ENCODE results near the gene CRISP1.
"Not testable (repeated sequence)": the region's sequence is repeated elsewhere in the genome, so short reads cannot be mapped to it uniquely, and the experiment has no call there.

The CRISP1 gene

GRCh38 chr6:49839957-49840356, 26.4 kb downstream of the CRISP1 start:
- DNase-seq: no peak

DNA sequence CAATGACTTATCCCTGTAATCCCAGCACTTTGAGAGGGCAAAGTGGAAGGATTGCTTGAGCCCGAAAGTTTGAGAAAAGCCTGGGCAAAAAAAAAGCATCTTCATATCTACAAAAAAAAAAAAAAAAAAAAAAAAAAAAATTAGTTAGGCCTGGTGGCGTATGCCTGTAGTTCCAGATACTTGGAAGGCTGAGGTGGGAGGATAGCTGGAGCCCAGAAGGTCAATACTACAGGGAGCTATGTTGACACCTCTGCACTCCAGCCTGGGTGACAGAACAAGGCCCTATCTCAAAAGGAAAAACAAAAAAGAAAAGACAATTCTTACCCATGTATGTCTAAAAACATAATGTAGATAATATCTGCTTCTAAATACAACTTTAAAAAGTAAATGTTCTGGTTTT, 27.2 kb downstream of the CRISP1 start:
- DNase-seq: no peak

DNA sequence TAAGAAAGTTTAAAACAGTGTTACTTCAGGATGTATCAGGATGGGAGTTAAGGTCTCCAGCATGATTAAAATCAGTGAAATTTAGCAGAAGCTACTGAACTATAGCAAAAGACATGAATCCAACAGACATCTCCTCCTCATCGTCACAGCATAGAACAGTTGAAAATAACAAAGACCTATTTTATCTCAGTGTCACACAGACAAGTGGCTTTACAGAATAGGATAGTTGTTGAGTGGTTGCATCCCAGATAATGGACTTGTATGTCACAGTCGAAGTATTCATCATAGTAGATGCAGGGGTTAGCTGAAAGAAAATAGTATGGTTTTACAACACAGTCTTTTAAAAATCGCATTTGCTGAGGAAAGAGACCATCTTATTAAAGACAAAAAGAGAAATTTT, 31.2 kb downstream of the CRISP1 start:
- no peak for DNase-seq

- DNase-seq: no peak
Observed at GRCh38 chr6:49833386-49833785, 32.9 kb downstream of the CRISP1 start.

- no peak for DNase-seq
Observed at GRCh38 chr6:49826743-49827406, 39.5 kb downstream of the CRISP1 start.

GRCh38 chr6:49815166-49815565, 51.2 kb downstream of the CRISP1 start:
- no peak for DNase-seq

- DNase-seq: no peak
Observed at GRCh38 chr6:49813248-49813647, 53.1 kb downstream of the CRISP1 start.

DNA sequence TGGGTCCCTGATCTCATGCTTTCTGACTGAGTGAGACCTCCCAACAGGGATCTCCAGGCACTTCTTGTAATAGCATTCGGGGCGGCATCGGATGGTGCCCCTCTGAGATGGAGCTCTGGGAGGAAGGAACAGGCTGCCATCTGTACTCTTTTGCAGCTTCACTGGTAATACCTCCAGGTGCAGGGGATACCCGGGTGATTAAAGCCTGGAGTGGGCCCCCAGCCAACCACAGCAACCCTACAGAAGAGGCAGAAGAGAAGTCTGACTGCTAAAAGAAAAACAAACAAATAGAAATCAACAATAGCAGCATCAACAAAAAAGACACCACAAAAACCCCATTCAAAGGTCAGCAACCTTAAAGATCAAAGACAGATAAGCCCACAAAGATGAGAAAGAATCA, 60.2 kb downstream of the CRISP1 start:
- DNase-seq: no peak

- DNase-seq: no peak
Observed at GRCh38 chr6:49805246-49805645, 61.1 kb downstream of the CRISP1 start.

- DNase-seq: no peak
Observed at GRCh38 chr6:49801525-49801924, 64.8 kb downstream of the CRISP1 start.

DNA sequence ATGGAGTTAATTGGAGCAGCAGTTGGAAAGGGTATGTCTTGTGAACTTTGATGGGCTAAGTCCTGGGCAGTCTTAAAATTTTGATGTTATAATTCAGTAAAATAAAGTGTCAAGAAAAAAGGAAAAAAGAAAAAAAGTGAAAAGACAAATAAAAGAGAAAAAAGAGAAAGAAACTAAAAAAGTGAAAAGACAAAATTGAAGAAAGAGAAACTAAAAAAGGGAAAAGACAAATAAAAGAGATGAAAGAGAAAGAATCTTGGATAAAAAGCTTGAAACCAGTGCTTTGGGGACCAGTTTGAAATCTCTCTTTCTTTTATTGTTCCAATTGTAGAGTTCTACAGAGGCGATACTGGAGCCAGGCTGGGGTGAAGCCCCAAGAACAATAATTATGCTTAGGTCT, 67.2 kb downstream of the CRISP1 start:
- no peak for DNase-seq

DNA sequence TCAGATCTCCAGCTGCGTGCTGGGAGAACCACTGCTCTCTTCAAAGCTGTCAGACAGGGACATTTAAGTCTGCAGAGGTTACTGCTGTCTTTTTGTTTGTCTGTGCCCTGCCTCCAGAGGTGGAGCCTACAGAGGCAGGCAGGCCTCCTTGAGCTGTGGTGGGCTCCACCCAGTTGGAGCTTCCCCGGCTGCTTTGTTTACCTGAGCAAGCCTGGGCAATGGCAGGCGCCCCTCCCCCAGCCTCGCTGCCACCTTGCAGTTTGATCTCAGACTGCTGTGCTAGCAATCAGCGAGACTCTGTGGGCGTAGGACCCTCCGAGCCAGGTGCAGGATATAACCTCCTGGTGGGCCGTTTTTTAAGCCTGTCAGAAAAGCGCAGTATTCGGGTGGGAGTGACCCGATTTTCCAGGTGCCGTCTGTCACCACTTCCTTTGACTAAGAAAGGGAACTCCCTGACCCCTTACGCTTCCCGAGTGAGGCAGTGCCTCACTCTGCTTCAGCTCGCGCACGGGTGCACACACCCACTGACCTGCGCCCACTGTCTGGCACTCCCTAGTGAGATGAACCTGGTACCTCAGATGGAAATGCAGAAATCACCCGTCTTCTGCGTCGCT, 69.4 kb downstream of the CRISP1 start:
- DNase-seq: not testable (repeated sequence)

GRCh38 chr6:49790341-49790740, 76.0 kb downstream of the CRISP1 start:
- DNase-seq: no peak

DNA sequence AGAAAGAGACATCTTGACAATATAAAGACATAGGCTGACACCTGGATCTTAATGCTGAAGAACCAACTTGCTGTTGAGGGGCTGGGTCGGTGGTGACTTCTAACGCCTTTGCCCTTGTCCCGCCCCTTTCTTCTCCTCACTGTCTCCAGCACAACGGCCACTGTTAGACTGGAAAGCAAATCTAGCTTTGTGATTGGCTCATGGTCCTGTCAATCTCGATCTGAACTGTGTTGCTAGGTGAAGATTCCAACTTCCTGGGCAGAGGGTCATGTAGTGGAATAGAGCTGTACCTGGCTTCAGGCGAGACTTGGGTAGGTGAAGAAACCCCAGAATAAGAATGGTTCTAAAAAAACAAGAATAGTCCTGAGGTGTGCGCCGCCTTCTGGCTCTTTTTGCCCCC, 79.2 kb downstream of the CRISP1 start, which contains the start of gene PGK2:
Gene PGK2, minus strand, starts transcription at position 110 of the 400 bp plus-strand sequence. Its CDS starts 98 bp downstream, at position 12.
- DNase-seq: no peak

- DNase-seq: no peak
Observed at GRCh38 chr6:49784272-49784671, 82.1 kb downstream of the CRISP1 start.

All from NCI-H187 treated with DMSO at 0.1 percent for 48 hours (cell line).